Ishikawa (cell line): Measurements from ENCODE around the gene CD46.

Experiments used
- CEBPB ChIP-seq: IDR thresholded peaks from 2 replicates; pipeline ENCODE4 v1.6.1; 2012
- CREB1 ChIP-seq: IDR thresholded peaks from 2 replicates; pipeline ENCODE4 v1.6.1; 2012; ENCODE audit warnings: low read depth
- EGR1 ChIP-seq: IDR thresholded peaks from 2 replicates; pipeline ENCODE4 v1.6.1; 2012
- EP300 ChIP-seq: IDR thresholded peaks from 2 replicates; pipeline ENCODE4 v1.6.1; 2012; ENCODE audit warnings: borderline replicate concordance
- FOXM1 ChIP-seq: IDR thresholded peaks from 2 replicates; pipeline ENCODE4 v1.6.1; 2012; ENCODE audit warnings: low read depth, borderline replicate concordance
- MAX ChIP-seq: IDR thresholded peaks from 2 replicates; pipeline ENCODE4 v1.6.1; 2012
- NFIC ChIP-seq: IDR thresholded peaks from 2 replicates; pipeline ENCODE4 v1.6.1; 2012
- RAD21 ChIP-seq: IDR thresholded peaks from 2 replicates; pipeline ENCODE4 v1.6.1; 2012; ENCODE audit warnings: low read depth
- REST ChIP-seq: IDR thresholded peaks from 2 replicates; pipeline ENCODE4 v1.6.1; 2012; ENCODE audit warnings: low read depth, mild to moderate bottlenecking
- TAF1 ChIP-seq: IDR thresholded peaks from 2 replicates; pipeline ENCODE4 v1.6.1; 2012; ENCODE audit warnings: low read depth, mild to moderate bottlenecking
- TCF12 ChIP-seq: IDR thresholded peaks from 2 replicates; pipeline ENCODE4 v1.6.1; 2012; ENCODE audit warnings: low read depth
- TEAD4 ChIP-seq: IDR thresholded peaks from 2 replicates; pipeline ENCODE4 v1.6.1; 2012
- USF1 ChIP-seq: IDR thresholded peaks from 2 replicates; pipeline ENCODE4 v1.6.1; 2012
- YY1 ChIP-seq: IDR thresholded peaks from 2 replicates; pipeline ENCODE4 v1.6.1; 2012; ENCODE audit warnings: low read depth
- ZBTB7A ChIP-seq: IDR thresholded peaks from 2 replicates; pipeline ENCODE4 v1.6.1; 2012; ENCODE audit warnings: low read depth

CD46 gene

GRCh38 chr1:207833381-207833780 is 81.5 kb downstream of the CD46 start:
- no peak for TF ChIP-seq YY1
- TF ChIP-seq ZBTB7A, result no peak
- no peak for TF ChIP-seq RAD21
- TF ChIP-seq EP300, result no peak
- TF ChIP-seq MAX, result no peak
- no peak for TF ChIP-seq TEAD4
- TF ChIP-seq TCF12, result no peak
- no peak for TF ChIP-seq CREB1
- TF ChIP-seq EGR1, result no peak
- TF ChIP-seq TAF1, result no peak
- TF ChIP-seq CEBPB, result no peak
- TF ChIP-seq NFIC, result no peak
- TF ChIP-seq FOXM1, result no peak
- TF ChIP-seq REST, result no peak

GRCh38 chr1:207833956-207834660 is 82.3 kb downstream of the CD46 start:
- TF ChIP-seq CEBPB (no peak), MAX (no peak), USF1 (no peak), ZBTB7A (no peak), NFIC (no peak), RAD21 (no peak), TCF12 (no peak), YY1 (no peak), TEAD4 (no peak), FOXM1 (no peak), REST (no peak)

GRCh38 chr1:207835958-207836357 is 84.1 kb downstream of the CD46 start:
- TF ChIP-seq NFIC (no peak), ZBTB7A (no peak), EP300 (no peak), TAF1 (no peak), CREB1 (no peak), MAX (no peak), EGR1 (no peak), USF1 (no peak), REST (no peak), RAD21 (no peak), CEBPB (no peak), TCF12 (no peak), FOXM1 (no peak)

- TF ChIP-seq YY1 (no peak), ZBTB7A (no peak), FOXM1 (no peak), TCF12 (no peak), TAF1 (no peak), MAX (no peak), NFIC (no peak), RAD21 (no peak), EGR1 (no peak), EP300 (no peak), TEAD4 (no peak), REST (no peak), CEBPB (no peak)
These were observed 84.9 kb downstream of the CD46 start for GRCh38 chr1:207836591-207837347.
